Inflammatory macrophage (primary cell): ENCODE data around the gene ABCA5.
"Not testable (repeated sequence)": the region's sequence is repeated elsewhere in the genome, so short reads cannot be mapped to it uniquely, and the experiment has no call there.

Source experiments
- DNase-seq, 2 donors: peaks; one replicate each; pipeline ENCODE4 v3.0.0-alpha.2; 2020 to 2022

The ABCA5 gene

GRCh38 chr17:69325518-69326376 is 1.2 kb downstream of the ABCA5 start:
- DNase-seq: no peak

GRCh38 chr17:69323806-69324205 is 3.1 kb downstream of the ABCA5 start:
- DNase-seq: no peak

GRCh38 chr17:69320908-69321238 is 6.1 kb downstream of the ABCA5 start:
- no peak for DNase-seq

GRCh38 chr17:69320210-69320907 is 6.6 kb downstream of the ABCA5 start:
- no peak for DNase-seq

GRCh38 chr17:69317625-69318024 is 9.3 kb downstream of the ABCA5 start:
- no peak for DNase-seq

- DNase-seq: no peak
Observed at GRCh38 chr17:69314246-69315065, 12.5 kb downstream of the ABCA5 start.

GRCh38 chr17:69305177-69305576 is 21.8 kb downstream of the ABCA5 start:
- no peak for DNase-seq

GRCh38 chr17:69302682-69303081 is 24.3 kb downstream of the ABCA5 start:
- DNase-seq: no peak

GRCh38 chr17:69300222-69300621 is 26.7 kb downstream of the ABCA5 start:
- DNase-seq: peak; percentile 6 to 55

GRCh38 chr17:69298120-69298722 is 28.7 kb downstream of the ABCA5 start:
- DNase-seq: not testable (repeated sequence)

- no peak for DNase-seq
Observed at GRCh38 chr17:69287168-69287567, 39.8 kb downstream of the ABCA5 start.

- DNase-seq: no peak
Observed at GRCh38 chr17:69286257-69286656, 40.7 kb downstream of the ABCA5 start.

GRCh38 chr17:69284646-69285045 is 42.3 kb downstream of the ABCA5 start:
- DNase-seq: no peak

GRCh38 chr17:69282002-69282401 is 44.9 kb downstream of the ABCA5 start:
- no peak for DNase-seq

- DNase-seq: not testable (repeated sequence)
Observed at GRCh38 chr17:69276279-69276678, 50.7 kb downstream of the ABCA5 start.

GRCh38 chr17:69275751-69276150 is 51.2 kb downstream of the ABCA5 start:
- DNase-seq: no peak

- no peak for DNase-seq
Observed at GRCh38 chr17:69271023-69271422, 55.9 kb downstream of the ABCA5 start.

GRCh38 chr17:69269131-69269998 is 57.6 kb downstream of the ABCA5 start:
- peak in 1 of 2 donors; percentile 5 for DNase-seq

GRCh38 chr17:69268543-69269014 is 58.4 kb downstream of the ABCA5 start:
- DNase-seq: no peak

GRCh38 chr17:69267219-69267618 is 59.7 kb downstream of the ABCA5 start:
- DNase-seq: no peak

- no peak for DNase-seq
Observed at GRCh38 chr17:69265873-69266272, 61.1 kb downstream of the ABCA5 start.

GRCh38 chr17:69254187-69254586 is 72.7 kb downstream of the ABCA5 start:
- no peak for DNase-seq
